GM19023 (cell line): ENCODE data around the gene TMEM154.

Experiments used
- ATAC-seq: cut with Tn5 transposase; IDR thresholded peaks from one replicate; pipeline ENCODE4 v1.9.1; 2021; ENCODE audit warnings: mild to moderate bottlenecking, moderate library complexity; ENCODE audit not compliant: unreplicated experiment

The TMEM154 gene, protein sequence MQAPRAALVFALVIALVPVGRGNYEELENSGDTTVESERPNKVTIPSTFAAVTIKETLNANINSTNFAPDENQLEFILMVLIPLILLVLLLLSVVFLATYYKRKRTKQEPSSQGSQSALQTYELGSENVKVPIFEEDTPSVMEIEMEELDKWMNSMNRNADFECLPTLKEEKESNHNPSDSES

DNA sequence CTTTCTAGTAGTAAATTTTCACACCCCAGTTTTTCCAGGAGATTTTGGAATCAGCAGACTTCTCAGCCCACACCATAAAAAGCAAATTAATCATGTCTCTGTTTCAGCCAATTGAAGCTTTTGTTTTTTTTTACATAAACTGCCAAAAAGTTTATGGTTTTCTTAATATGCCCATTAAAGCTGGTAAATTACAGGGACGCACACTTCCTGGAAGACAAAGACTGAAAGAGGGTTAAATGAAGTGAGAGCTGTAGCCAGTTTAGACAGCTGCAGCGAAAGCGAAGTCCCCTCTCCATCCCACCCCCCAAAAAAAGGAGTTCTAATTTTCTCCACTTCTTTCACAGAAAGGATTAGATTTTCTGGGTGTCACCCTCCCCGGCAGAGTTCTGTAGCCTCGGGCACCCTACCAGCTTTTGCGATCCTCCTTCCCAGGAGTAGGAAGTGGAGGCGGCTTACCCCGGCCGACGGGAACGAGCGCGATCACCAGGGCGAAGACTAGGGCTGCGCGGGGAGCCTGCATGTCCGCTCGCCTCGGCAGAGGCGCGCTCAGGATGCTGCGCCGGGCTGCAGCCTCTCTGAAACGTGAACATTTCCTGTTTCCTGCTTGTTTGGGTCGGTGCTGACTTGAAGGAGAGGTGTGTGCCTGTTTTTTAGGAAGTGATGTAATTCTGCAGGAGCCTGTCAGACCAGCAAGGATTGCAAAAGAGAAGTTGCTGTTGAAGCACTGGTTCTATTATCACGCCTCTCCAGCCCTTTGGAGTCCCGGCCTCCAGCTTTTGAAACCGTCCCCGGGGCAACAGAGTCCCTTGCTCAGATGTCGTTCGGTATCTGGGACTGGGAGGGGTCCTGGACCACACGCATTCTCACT, at the start of gene TMEM154:
Gene TMEM154 (minus strand): TSS at position 584 of the 868 bp plus-strand sequence. CDS start 64 bp downstream, at position 520.
- peak; percentile 66 for ATAC-seq

DNA sequence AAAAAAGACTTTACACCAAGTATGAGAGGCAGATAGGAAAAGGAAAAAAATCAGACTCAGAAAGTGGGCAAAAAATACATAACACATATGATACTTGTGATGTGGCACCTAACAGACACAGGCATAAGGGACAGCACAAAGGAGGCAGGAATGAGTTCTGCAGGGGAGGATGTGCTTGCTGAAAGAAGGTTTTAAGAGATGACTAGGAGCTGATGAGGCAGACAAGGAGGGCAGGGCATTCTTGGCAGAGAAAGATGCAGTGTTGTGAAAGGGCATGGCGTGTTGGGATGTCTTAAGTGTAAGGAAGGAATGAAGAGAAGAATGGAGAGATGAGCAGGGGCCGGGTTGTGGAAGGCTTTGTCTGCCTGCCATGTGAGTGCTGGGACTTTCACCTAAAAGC, 49.7 kb upstream of the TMEM154 start:
- ATAC-seq, result no peak

- ATAC-seq, result no peak
Observed at GRCh38 chr4:152728343-152728742, 48.5 kb upstream of the TMEM154 start.

DNA sequence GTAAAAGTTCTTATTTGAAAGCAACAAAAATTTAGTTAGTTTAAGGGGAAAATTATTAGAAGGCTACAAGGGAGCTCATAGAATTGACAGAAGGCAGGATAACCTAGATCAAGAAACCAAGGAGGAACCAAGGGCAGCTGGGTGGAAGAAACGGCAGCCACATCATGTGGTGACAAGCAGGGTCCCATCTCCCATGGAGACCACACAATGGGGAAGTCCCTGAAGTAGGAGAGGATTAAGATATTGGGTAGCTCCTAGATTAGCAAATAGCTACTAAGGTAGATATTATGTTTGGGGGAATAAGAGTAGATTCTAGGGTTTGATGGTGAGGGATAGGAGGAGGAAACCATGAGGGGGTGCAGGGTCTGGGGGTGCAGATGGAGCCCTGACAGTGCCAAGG, 48.0 kb upstream of the TMEM154 start:
- ATAC-seq, result no peak

DNA sequence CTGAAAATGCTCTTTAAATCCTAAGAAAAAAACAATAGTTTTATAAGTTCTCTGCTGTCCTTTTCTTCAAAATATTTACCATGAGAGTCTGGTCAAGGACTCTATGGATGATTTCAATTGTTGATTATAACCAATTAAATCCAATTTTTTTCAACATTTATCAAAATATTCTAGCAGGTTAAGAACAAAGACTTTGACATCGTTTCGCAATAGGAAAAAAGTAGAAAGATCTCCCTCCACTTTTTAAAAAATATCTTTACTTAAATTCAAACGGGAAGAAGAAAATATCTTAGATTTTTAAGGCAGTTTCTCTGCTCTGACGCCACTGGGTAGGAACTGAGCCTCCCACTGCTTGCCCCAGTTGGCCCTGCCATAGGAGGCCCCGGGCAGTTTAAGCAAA, 44.7 kb upstream of the TMEM154 start:
- ATAC-seq, result no peak

DNA sequence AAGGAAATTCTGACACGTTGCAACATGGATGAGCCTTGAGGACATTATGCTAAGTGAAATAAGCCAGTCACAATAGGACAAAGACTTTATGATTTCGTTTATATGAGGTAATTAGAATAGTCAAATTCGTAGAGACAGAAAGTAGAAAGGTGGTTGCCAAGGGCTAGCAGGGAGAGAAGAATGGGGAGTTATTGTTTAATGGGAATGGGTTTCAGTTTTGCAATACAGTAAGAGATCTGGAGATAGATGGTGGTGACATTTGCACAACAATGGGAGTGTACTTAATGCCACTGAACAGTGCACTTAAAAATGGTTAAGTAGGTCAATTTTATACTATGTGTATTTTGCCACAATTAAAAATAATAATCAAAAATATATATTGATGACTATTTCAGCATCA, 43.4 kb upstream of the TMEM154 start:
- ATAC-seq, result no peak

DNA sequence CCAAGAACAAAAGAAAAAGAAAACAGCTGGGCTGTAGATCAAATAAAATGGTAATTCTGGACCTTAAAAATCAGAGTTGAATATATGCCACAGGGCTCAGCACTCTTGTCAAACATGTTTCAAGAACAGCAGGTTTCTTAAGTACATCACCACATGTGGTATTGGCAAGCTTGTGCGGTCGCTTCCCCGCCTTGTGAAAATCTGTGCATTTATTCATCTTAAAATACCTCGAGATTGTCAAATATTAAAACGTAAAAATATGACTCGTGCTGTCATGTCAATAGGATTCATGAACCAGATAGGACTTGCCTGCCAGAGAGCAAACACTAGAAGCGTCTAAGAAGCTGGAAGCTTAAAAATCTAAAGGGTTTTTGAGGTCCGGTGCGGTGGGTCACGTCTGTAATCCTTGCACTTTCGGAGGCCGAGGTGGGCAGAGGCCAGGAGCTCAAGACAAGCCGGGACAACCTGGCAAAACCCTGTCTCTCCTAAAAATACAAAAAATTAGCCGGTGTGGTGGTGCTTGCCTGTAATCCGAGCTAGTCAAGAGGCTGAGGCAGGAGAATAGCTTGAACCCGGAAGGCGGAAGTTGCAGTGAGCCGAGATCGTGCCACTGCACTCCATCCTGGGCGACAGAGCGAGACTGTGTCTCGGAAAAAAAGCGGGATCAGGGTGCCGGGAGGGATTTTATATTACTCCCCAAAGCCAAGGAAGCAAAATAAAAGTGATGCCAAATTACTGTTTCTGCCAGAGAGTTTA, 40.2 kb upstream of the TMEM154 start:
- no peak for ATAC-seq

- ATAC-seq, result no peak
Observed at GRCh38 chr4:152719291-152719690, 39.5 kb upstream of the TMEM154 start.

DNA sequence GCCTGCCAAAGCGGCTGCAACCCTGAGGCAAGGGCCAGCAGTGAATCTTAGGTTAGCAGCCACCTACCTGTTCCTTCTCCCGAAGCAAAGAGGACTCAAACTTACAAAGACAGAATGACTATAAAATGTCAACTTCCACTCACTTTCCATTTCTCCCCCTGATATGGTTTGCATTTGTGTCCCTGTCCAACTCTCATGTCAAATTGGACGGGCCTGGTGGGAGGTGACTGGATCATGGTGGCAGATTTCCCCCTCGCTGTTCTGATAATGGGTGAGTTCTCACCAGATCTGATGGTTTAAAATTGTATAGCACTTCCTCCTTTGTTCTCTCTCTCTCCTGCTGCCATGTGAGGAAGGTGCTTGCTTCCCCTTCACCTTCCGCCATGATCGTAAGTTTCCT, 35.3 kb upstream of the TMEM154 start:
- ATAC-seq, result no peak

DNA sequence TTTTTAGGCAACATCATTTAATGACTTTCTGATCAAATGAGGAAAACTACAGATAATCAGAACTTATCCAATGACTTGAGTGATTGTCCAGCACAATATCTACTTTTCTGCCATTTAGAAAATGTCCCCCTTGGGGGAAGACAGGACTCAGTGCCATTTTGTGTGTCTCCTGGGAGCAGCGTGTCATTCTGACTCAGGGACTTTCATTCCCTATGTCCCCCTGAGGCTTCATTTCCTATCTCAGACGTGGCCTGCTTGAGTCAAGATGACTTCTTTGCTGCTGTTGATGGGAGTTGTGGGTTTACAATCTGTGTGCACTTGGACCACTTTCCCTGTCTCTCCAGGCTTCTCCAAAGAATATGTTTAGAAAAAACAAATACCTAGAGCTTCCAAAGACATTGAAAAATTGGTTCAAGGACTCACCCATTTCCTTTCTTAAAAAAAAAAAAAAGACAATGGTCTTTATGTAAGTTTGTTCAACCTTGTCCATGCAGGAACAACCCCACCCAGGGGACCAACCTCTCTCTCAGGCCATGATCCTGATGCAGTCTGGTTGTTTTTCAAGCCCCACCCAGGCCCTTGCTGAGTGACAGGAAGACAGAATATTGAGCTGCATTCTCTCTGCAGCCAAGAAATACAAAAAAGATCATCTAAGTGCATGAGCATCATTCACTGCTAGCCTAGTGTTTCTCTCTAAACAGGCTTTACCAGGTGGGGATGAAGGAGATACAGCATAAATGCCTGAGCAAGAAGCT, 34.3 kb upstream of the TMEM154 start:
- no peak for ATAC-seq

- ATAC-seq, result no peak
Observed at GRCh38 chr4:152709675-152710438, 30.1 kb upstream of the TMEM154 start.

- no peak for ATAC-seq
Observed at GRCh38 chr4:152708796-152709195, 29.0 kb upstream of the TMEM154 start.

- ATAC-seq, result no peak
Observed at GRCh38 chr4:152708361-152708760, 28.6 kb upstream of the TMEM154 start.

DNA sequence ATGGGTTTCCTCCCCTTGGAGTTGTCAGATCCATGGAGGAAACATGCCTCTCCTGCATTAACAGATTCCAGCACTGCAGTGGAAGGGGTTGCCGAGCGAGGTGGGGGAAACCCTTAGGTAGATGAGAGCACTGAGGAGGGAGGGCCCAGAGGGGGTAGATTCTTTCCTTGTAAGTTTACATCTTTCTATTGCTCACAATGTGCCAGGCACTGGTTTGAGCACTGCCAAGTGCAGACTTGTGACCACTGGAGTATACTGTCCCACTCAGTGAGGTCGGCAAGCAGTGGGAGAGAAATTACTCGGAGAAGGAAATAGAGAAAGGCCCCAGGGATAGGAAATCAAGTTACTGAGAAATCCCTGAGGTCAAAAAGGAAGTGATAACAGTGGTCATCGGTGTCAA, 27.8 kb upstream of the TMEM154 start:
- ATAC-seq, result no peak

DNA sequence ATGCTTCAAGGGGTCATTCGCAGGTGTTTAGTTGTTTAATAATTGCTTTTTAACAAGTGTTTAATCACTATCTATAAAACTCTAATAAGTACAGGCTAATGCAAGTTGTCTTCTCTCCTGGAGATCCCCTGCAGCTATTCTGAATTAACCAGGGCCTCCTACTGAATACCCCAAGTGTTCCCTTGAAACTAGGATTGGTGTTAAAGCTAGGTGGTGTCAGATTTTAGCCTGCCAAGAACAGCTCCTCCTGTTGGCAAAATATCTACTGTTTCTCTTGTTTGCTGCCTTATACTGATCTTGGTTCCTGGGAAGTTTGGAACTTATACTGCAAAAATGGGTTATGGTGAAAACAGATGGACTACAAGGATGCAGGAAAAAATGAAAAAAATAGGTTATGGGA, 26.1 kb upstream of the TMEM154 start:
- ATAC-seq, result no peak

DNA sequence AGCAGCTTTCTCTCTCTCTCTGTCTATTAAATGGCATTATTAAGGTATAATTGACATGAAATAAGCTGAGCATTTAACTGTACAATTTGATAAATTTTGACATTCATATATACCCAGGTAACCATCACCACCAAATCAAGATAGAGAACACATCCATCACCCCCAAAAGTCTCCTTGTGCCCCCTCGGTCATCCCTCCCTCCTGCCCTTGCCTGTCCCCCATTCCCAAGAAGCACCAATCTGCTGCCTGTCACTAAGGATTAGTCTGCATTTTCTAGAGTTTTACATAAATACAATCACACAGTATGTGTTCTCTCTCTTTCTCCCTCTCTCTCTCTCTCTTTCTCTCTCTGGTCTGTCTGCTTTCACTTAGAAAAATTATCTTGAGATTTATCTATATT, 25.0 kb upstream of the TMEM154 start:
- no peak for ATAC-seq

DNA sequence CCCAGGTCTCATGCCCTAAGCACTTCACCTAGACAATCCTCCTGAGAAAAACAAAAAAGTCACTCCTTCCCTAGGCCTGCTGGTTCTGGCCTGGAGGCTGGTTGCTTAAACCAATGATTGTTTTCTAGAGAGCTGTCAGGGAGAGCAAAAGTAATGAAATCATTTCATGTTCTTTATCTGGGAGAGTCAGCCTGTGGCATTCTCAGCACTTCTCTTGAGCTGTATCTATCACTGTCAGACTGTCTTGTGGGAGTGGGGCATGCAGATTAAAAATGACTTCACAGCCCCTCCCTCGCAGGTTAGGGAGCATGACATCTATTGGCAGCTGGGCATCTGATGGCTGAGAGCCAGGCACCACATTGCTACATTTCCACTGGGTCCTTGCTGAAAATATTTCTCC, 20.4 kb upstream of the TMEM154 start:
- no peak for ATAC-seq

- no peak for ATAC-seq
Observed at GRCh38 chr4:152699313-152699712, 19.5 kb upstream of the TMEM154 start.

DNA sequence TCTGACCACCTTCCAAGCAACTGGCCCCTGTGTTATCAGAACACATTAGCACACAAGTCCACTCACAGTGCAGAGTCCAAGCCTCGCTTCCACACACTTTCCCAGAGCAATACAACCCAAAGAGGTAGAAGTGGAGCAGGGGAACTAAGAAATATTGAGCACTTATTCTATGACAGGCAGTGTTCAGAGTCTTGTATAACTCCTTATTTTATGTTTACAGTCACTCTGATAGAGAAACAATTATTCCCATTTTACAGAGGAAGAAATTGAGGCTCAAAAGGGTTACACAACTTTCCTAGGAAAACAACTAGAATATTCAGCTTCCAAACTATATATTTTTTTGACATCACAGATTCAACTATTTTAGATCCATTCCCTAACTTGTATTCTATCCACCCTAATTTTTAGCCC, 18.3 kb upstream of the TMEM154 start:
- ATAC-seq, result no peak
